H9 (cell line): Measurements from ENCODE around the gene TIAM2. TPM values are rescaled to one million over a fixed set of nuclear protein-coding genes. Genes with fewer than 3 reads are reported as not detected.

ENCODE experiments used
- DNase-seq: peaks from one replicate; pipeline ENCODE4 v3.0.0-alpha.2; 2017
- H2AFZ ChIP-seq: one replicate; pipeline ENCODE4 v1.6.1; 2013; ENCODE audit warnings: mild to moderate bottlenecking, low read length, control low read depth, moderate library complexity
- H2AK5ac ChIP-seq: 2 replicates; pipeline ENCODE4 v1.6.1; 2013; ENCODE audit warnings: low read length, control low read depth, mixed read lengths; ENCODE audit not compliant: insufficient read length
- H2BK120ac ChIP-seq: one replicate; pipeline ENCODE4 v1.6.1; 2013; ENCODE audit warnings: low read depth, mild to moderate bottlenecking, low read length, control low read depth, inconsistent platforms; ENCODE audit not compliant: poor library complexity, severe bottlenecking
- H2BK12ac ChIP-seq: 2 replicates; pipeline ENCODE4 v1.6.1; 2013; ENCODE audit warnings: low read length, control low read depth, mixed read lengths, low read depth; ENCODE audit not compliant: insufficient read length
- H2BK15ac ChIP-seq: 2 replicates; pipeline ENCODE4 v1.6.1; 2013; ENCODE audit warnings: low read depth, low read length, control low read depth
- H2BK20ac ChIP-seq: one replicate; pipeline ENCODE4 v1.6.1; 2013; ENCODE audit warnings: low read depth, mild to moderate bottlenecking, low read length, control low read depth, inconsistent platforms; ENCODE audit not compliant: poor library complexity, severe bottlenecking
- H2BK5ac ChIP-seq: 2 replicates; pipeline ENCODE4 v1.6.1; 2013; ENCODE audit warnings: low read length, control low read depth, mixed read lengths; ENCODE audit not compliant: insufficient read length
- H3K14ac ChIP-seq: 2 replicates; pipeline ENCODE4 v1.6.1; 2013; ENCODE audit warnings: low read length, control low read depth; ENCODE audit not compliant: insufficient read depth
- H3K18ac ChIP-seq: 2 replicates; pipeline ENCODE4 v1.6.1; 2013; ENCODE audit warnings: low read depth, mild to moderate bottlenecking, mixed read lengths, low read length, control low read depth; ENCODE audit not compliant: insufficient read length
- H3K23ac ChIP-seq: 2 replicates; pipeline ENCODE4 v1.6.1; 2013; ENCODE audit warnings: low read length, control low read depth, mixed read lengths, low read depth; ENCODE audit not compliant: insufficient read length
- H3K23me2 ChIP-seq: 2 replicates; pipeline ENCODE4 v1.6.1; 2013; ENCODE audit warnings: low read depth, mild to moderate bottlenecking, mixed read lengths, low read length, control low read depth; ENCODE audit not compliant: insufficient read length, poor library complexity, severe bottlenecking
- H3K27ac ChIP-seq: 2 replicates; pipeline ENCODE4 v1.5.1; 2013; ENCODE audit warnings: low read length, control low read depth, mixed read lengths, low read depth; ENCODE audit not compliant: insufficient read length
- H3K27me3 ChIP-seq: 2 replicates; pipeline ENCODE4 v1.6.1; 2013; ENCODE audit warnings: low read length, control low read depth, inconsistent platforms; ENCODE audit not compliant: insufficient read depth
- H3K4ac ChIP-seq: 2 replicates; pipeline ENCODE4 v1.6.1; 2013; ENCODE audit warnings: low read depth, mild to moderate bottlenecking, control low read depth, inconsistent platforms, low read length, moderate library complexity
- H3K4me1 ChIP-seq: 2 replicates; pipeline ENCODE4 v1.6.1; 2013; ENCODE audit warnings: low read length, control low read depth, inconsistent platforms; ENCODE audit not compliant: insufficient read depth
- H3K4me2 ChIP-seq: 2 replicates; pipeline ENCODE4 v1.6.1; 2013; ENCODE audit warnings: low read length, control low read depth, mixed read lengths; ENCODE audit not compliant: insufficient read length, insufficient read depth
- H3K56ac ChIP-seq: 2 replicates; pipeline ENCODE4 v1.6.1; 2013; ENCODE audit warnings: low read depth, mild to moderate bottlenecking, mixed read lengths, low read length, control low read depth; ENCODE audit not compliant: insufficient read length
- H3K79me1 ChIP-seq: 2 replicates; pipeline ENCODE4 v1.6.1; 2013; ENCODE audit warnings: low read depth, mild to moderate bottlenecking, moderate library complexity, low read length, control low read depth, inconsistent platforms; ENCODE audit not compliant: insufficient read depth, poor library complexity, severe bottlenecking
- H3K79me2 ChIP-seq: 2 replicates; pipeline ENCODE4 v1.6.1; 2013; ENCODE audit warnings: low read length, control low read depth, inconsistent platforms; ENCODE audit not compliant: insufficient read depth
- H3K9ac ChIP-seq: 2 replicates; pipeline ENCODE4 v1.6.1; 2013; ENCODE audit warnings: low read length, control low read depth, mixed read lengths; ENCODE audit not compliant: insufficient read length; ENCODE audit errors: extremely low read depth
- H3K9me3 ChIP-seq: one replicate; pipeline ENCODE4 v1.6.1; 2013; ENCODE audit warnings: low read depth, low read length, inconsistent platforms; ENCODE audit not compliant: control insufficient read depth
- H3T11ph ChIP-seq: one replicate; pipeline ENCODE4 v1.6.1; 2013; ENCODE audit warnings: mild to moderate bottlenecking, low read length, control low read depth, inconsistent platforms
- H4K20me1 ChIP-seq: one replicate; pipeline ENCODE4 v1.6.1; 2013; ENCODE audit not compliant: control insufficient read depth, insufficient read length, insufficient read depth
- H4K5ac ChIP-seq: 2 replicates; pipeline ENCODE4 v1.6.1; 2013; ENCODE audit warnings: low read depth, mild to moderate bottlenecking, mixed read lengths, low read length, control low read depth; ENCODE audit not compliant: insufficient read length
- H4K8ac ChIP-seq: replicated peaks from 2 replicates; pipeline ENCODE4 v1.6.1; 2013; ENCODE audit warnings: low read length, control low read depth, mixed read lengths, low read depth; ENCODE audit not compliant: insufficient read length
- H4K91ac ChIP-seq: 2 replicates; pipeline ENCODE4 v1.6.1; 2013; ENCODE audit warnings: low read depth, mild to moderate bottlenecking, moderate library complexity, mixed read lengths, low read length, control low read depth; ENCODE audit not compliant: insufficient read length
- H3K27ac Mint-ChIP-seq, 3 experiments: 2 replicates in 2 of 3; 3 replicates in 1 of 3; pipeline ENCODE4 v1.8.0; 2020 to 2021; ENCODE audit warnings: mixed read lengths in 3 of 3, mild to moderate bottlenecking in 1 of 3, moderate library complexity in 1 of 3
- H3K27me3 Mint-ChIP-seq: 2 replicates; pipeline ENCODE4 v1.8.0; 2021; ENCODE audit warnings: low read depth, mild to moderate bottlenecking, moderate library complexity, mixed read lengths
- H3K36me3 Mint-ChIP-seq, 3 experiments: 2 replicates in 2 of 3; 3 replicates in 1 of 3; pipeline ENCODE4 v1.8.0; 2020 to 2021; ENCODE audit warnings: low read depth in 3 of 3, mixed read lengths in 3 of 3; ENCODE audit not compliant: insufficient read depth in 1 of 3
- H3K4me1 Mint-ChIP-seq, 2 experiments: 2 replicates each; pipeline ENCODE4 v1.8.0; 2020; ENCODE audit warnings: mixed read lengths in 2 of 2
- H3K4me3 Mint-ChIP-seq, 2 experiments: 2 replicates in 1 of 2; 3 replicates in 1 of 2; pipeline ENCODE4 v1.8.0; 2020 to 2021; ENCODE audit warnings: mild to moderate bottlenecking in 2 of 2, mixed read lengths in 2 of 2, moderate library complexity in 1 of 2
- H3K9me3 Mint-ChIP-seq, 2 experiments: 2 replicates in 1 of 2; 3 replicates in 1 of 2; pipeline ENCODE4 v1.8.0; 2020; ENCODE audit warnings: mild to moderate bottlenecking in 2 of 2, mixed read lengths in 2 of 2, moderate library complexity in 1 of 2
- CTCF ChIP-seq: fragments of 200-600 bp; sonication (generic); conservative IDR thresholded peaks from 3 replicates; pipeline ENCODE4 v1.8.0; 2021; ENCODE audit warnings: antibody characterized with exemption, mild to moderate bottlenecking
- WGBS: extraction: QIAGEN DNeasy Blood & Tissue Kit; methylation state at CpG from one replicate; pipeline ENCODE4 v1.1.7; 2013; ENCODE audit warnings: missing lambda C conversion rate, low lambda C conversion rate, mixed read lengths; ENCODE audit not compliant: insufficient read length; ENCODE audit errors: extremely low coverage; 5-methylcytosine and 5-hydroxymethylcytosine counted together
- total RNA-seq: library from RNA; stranded (reverse); gene quantifications from 2 replicates; pipeline ENCODE4 v1.2.1, GENCODE V29; 2021

TIAM2 gene
- total RNA-seq, 1 experiment from 2014 or later = 6.3 TPM

- no peak overlapping the region for H2AFZ ChIP-seq
- H3K79me2 ChIP-seq = no peaks in the 10 kb centered on the region
- no peak for TF ChIP-seq CTCF
- no peak overlapping the region for H3K4me3 Mint-ChIP-seq
- no peaks in the 10 kb centered on the region for H3K9me3 ChIP-seq
- H3K14ac ChIP-seq = no peak overlapping the region
- H3K27me3 ChIP-seq = no peaks in the 10 kb centered on the region
- peaks cover 32 to 36% of the 10 kb centered on the region in 2 experiments for H3K4me1 Mint-ChIP-seq
- no peak overlapping the region for H2AK5ac ChIP-seq
- no peak overlapping the region for H4K5ac ChIP-seq
- no peak overlapping the region for H3K18ac ChIP-seq
- no peak overlapping the region for H2BK15ac ChIP-seq
- no peak overlapping the region for H2BK5ac ChIP-seq
- H3K36me3 Mint-ChIP-seq = peaks cover 9 to 11% (median 10%) of the 10 kb centered on the region in 3 experiments
- no peaks in the 10 kb centered on the region for H3K79me1 ChIP-seq
- H3K23ac ChIP-seq = no peak overlapping the region
- H3K27me3 Mint-ChIP-seq = no peaks in the 10 kb centered on the region
- no peaks in the 10 kb centered on the region for H4K20me1 ChIP-seq
- H3K4ac ChIP-seq = no peak overlapping the region
- WGBS = no CpG with 5 or more reads among the region's 1 CpG
- H3K4me2 ChIP-seq = no peak overlapping the region
- no peaks in the 10 kb centered on the region for H3K23me2 ChIP-seq
- DNase-seq = no peak
- peak overlapping the region in 2 of 3 experiments; percentile 16 to 54; a peak in 2 of 7 replicates for H3K27ac Mint-ChIP-seq
- no peak overlapping the region for H2BK20ac ChIP-seq
- H3K56ac ChIP-seq = no peak overlapping the region
- no peak overlapping the region for H4K8ac ChIP-seq
- no peak overlapping the region for H3K27ac ChIP-seq
- no peak overlapping the region for H4K91ac ChIP-seq
- H2BK12ac ChIP-seq = no peak overlapping the region
- H3K4me1 ChIP-seq = peaks cover 3% of the 10 kb centered on the region; the same call in 1 of the 2 replicates
- no peak overlapping the region for H3T11ph ChIP-seq
- H2BK120ac ChIP-seq = no peak overlapping the region
- H3K9ac ChIP-seq = no peak overlapping the region
- H3K9me3 Mint-ChIP-seq = peaks cover 4 to 14% of the 10 kb centered on the region in 2 experiments; a peak in 4 of 5 replicates
Observed at GRCh38 chr6:155014137-155014536, 19.0 kb downstream of the TIAM2 start.
